Hair follicle dermal papilla cell (primary cell): ENCODE data around the gene TET3. TPM values are rescaled to one million over a fixed set of nuclear protein-coding genes. Genes with fewer than 3 reads are reported as not detected.

ENCODE experiments used
- small RNA-seq: library from RNA; depleted of rRNA; stranded (forward); fragments of <200 nt; gene quantifications from one replicate; pipeline ENCODE3, GENCODE V24; 2012
- total RNA-seq: library from RNA; depleted of rRNA; stranded (reverse); fragments of >200 nt; gene quantifications from 2 replicates; pipeline ENCODE4 v1.2.3, GENCODE V29; 2012

Gene TET3
- total RNA-seq: 2.7 and 4.4 TPM in 2 replicates

DNA sequence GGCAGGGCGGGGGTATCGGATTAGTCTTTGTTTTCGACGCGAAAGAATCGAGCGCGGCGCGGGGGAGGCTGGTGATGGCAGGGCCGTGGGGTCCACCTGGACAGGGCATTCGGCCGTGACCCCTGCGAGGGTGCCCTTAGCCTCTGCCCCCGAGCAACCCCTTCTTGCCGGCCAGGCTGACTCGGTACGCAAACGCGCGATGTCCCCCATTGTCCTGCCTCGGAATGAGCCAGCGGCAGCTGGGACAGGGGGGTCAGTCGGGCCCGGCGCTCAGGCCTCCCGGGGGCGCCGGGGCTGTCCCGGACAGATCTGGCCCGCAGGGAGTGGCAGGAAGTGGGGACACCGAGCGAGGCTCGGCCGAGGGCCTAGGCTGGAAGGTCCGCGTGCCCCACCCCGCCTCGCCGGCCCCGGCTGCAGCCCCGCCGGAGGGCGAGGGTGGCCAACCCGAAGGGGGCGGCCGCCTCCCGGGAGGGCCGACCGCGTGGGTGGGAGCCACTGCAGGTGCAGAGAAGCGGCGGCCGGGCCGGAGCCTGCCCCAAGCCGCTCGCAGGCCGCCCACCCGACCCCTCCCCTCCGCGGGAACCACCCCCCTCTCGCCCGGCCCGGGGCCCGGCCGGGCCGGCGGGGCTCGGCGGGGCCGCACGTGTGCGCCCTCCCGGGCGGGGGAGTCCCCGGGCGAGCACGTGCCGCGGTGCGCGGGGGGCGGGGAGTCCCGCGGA lies at the start of gene TET3:
TET3 (plus strand) TSS at position 708 of the 719 bp plus-strand sequence. CDS start 1,494 bp downstream, outside the sequence.

Small RNA genes within 50 kb of the gene (small RNA-seq; reads per million reads assigned to genes)
- gene AC110801.1: not detected
- gene RNA5SP97: not detected

Other genes with a start within 250 kb of the TET3 start
- gene TPRKB, start 247.6 kb upstream of the TET3 start, total RNA-seq: 9.6 and 18.0 TPM in 2 replicates
- gene DUSP11, start 204.8 kb upstream of the TET3 start, total RNA-seq: 35.8 and 41.7 TPM in 2 replicates
- gene C2orf78, start 200.7 kb upstream of the TET3 start, total RNA-seq: not detected in 2 replicates
- 26.3 and 29.1 TPM in 2 replicates for gene STAMBP, start 155.9 kb upstream of the TET3 start, total RNA-seq
- 7.2 and 8.0 TPM in 2 replicates for gene ACTG2, start 91.9 kb upstream of the TET3 start, total RNA-seq
- 48.4 and 49.5 TPM in 2 replicates for gene DGUOK, start 58.0 kb upstream of the TET3 start, total RNA-seq
- gene BOLA3, start 163.0 kb downstream of the TET3 start, total RNA-seq: 11.8 and 13.0 TPM in 2 replicates
- gene MOB1A, start 194.0 kb downstream of the TET3 start, total RNA-seq: 142 and 157 TPM in 2 replicates
- gene MTHFD2, start 213.7 kb downstream of the TET3 start, total RNA-seq: 115 and 145 TPM in 2 replicates